Neutrophil (primary cell): ENCODE results near the gene TRPM3.

Experiments used
- H3K27ac ChIP-seq: fragments of 200-600 bp; sonication (generic); 2 replicates; pipeline ENCODE4 v1.5.1; 2016; ENCODE audit warnings: mild to moderate bottlenecking, moderate library complexity
- H3K27me3 ChIP-seq: fragments of 200-600 bp; sonication (generic); 2 replicates; pipeline ENCODE4 v1.6.0; 2016; ENCODE audit warnings: mild to moderate bottlenecking
- H3K36me3 ChIP-seq: fragments of 200-600 bp; sonication (generic); 2 replicates; pipeline ENCODE4 v1.5.1; 2017
- H3K4me1 ChIP-seq, 2 experiments: fragments of 200-600 bp in 1 of 2; sonication (generic) in 1 of 2; 1 replicate in 1 of 2; 2 replicates in 1 of 2; pipeline versions ENCODE4 v1.5.1 to v1.6.1; 2013 to 2016; ENCODE audit warnings: low read depth in 1 of 2, low read length in 1 of 2, mild to moderate bottlenecking in 1 of 2, moderate library complexity in 1 of 2; ENCODE audit not compliant: control insufficient read depth in 1 of 2, insufficient read depth in 1 of 2
- H3K4me3 ChIP-seq, 2 experiments: fragments of 200-600 bp in 1 of 2; sonication (generic) in 1 of 2; 1 replicate in 1 of 2; 2 replicates in 1 of 2; pipeline ENCODE4 v1.5.1; 2013 to 2016; ENCODE audit warnings: low read depth in 1 of 2, low read length in 1 of 2, mild to moderate bottlenecking in 1 of 2, moderate library complexity in 1 of 2
- H3K9me3 ChIP-seq: fragments of 200-600 bp; sonication (generic); 2 replicates; pipeline ENCODE4 v1.5.1; 2016
- TF ChIP-seq, protein P1 (sequence below): fragments of 200-600 bp; sonication (generic); IDR thresholded peaks from 2 replicates; pipeline ENCODE4 v1.5.1; 2016; ENCODE audit warnings: antibody characterized with exemption

Gene TRPM3

DNA sequence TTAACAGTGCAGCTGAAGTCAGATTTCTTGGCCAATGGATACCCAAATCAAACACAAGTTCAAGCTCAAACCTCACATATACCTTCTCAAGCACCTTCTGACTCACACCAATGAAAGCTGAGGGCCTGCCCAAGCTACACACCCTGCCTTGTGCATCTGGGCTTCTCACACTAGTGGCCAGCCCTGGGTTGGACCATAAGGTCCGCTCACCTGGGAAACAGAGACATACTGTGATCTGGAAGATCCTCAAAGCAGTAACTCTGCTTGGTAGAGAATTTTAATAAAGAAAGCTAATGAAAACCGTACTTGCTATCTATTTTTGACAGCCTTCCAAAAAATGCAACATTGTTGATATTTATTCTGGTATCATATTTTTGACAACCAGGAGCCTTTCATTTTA is 7.4 kb upstream of the TRPM3 start:
- no peaks in the 10 kb centered on the region for H3K9me3 ChIP-seq
- no peak overlapping the region for H3K4me3 ChIP-seq
- no peak overlapping the region for H3K27ac ChIP-seq
- no peaks in the 10 kb centered on the region for H3K27me3 ChIP-seq
- no peaks in the 10 kb centered on the region for H3K4me1 ChIP-seq
- TF ChIP-seq, protein P1, sequence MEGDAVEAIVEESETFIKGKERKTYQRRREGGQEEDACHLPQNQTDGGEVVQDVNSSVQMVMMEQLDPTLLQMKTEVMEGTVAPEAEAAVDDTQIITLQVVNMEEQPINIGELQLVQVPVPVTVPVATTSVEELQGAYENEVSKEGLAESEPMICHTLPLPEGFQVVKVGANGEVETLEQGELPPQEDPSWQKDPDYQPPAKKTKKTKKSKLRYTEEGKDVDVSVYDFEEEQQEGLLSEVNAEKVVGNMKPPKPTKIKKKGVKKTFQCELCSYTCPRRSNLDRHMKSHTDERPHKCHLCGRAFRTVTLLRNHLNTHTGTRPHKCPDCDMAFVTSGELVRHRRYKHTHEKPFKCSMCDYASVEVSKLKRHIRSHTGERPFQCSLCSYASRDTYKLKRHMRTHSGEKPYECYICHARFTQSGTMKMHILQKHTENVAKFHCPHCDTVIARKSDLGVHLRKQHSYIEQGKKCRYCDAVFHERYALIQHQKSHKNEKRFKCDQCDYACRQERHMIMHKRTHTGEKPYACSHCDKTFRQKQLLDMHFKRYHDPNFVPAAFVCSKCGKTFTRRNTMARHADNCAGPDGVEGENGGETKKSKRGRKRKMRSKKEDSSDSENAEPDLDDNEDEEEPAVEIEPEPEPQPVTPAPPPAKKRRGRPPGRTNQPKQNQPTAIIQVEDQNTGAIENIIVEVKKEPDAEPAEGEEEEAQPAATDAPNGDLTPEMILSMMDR: no peak
- no peaks in the 10 kb centered on the region for H3K36me3 ChIP-seq

DNA sequence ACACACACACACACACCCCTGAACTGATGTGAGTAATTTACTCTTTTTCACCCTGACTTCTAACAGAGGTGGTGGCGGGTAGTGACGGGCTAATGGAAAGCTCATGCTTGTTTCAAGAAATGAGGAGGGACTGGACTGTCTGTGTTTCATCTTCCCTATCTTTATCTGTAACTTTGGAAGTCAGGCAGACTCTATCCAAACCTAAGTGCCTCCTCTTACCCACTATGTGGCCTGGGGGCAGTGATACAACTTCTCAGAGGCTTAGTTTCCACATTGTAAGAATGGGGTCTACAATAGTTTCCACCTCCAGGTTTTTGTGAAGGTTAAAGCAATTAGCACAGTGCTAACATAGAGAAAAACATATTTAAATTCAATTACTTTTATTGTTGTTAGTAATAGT is 5.9 kb upstream of the TRPM3 start:
- Histone ChIP-seq H3K36me3 (no peaks in the 10 kb centered on the region), H3K4me3 (no peak overlapping the region), H3K27ac (no peak overlapping the region), H3K4me1 (no peaks in the 10 kb centered on the region), H3K9me3 (no peaks in the 10 kb centered on the region), H3K27me3 (no peaks in the 10 kb centered on the region)
- TF ChIP-seq, protein P1: no peak

DNA sequence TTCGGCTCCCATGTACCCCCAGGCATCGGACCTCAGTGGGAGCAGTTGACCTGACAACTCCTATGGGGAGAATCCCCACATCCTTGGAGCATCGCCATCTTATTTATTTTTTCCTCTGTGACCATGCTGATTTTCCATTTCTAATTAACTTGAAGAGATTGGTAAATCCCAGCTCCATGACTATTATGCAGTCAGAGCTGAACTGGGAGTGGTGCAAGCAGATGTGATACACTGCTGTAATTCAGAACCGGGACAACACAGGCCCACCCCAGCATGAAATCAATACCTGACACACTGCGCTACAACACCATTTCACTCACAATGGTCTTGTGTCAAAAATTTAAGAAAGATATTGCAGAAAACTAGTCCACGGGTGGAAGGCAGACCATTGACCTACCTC is 1.0 kb upstream of the TRPM3 start:
- TF ChIP-seq, protein P1: no peak
- no peak overlapping the region for H3K27ac ChIP-seq
- no peaks in the 10 kb centered on the region for H3K36me3 ChIP-seq
- H3K4me1 ChIP-seq: no peaks in the 10 kb centered on the region
- H3K9me3 ChIP-seq: no peaks in the 10 kb centered on the region
- H3K27me3 ChIP-seq: peaks cover 10% of the 10 kb centered on the region
- H3K4me3 ChIP-seq: no peak overlapping the region

DNA sequence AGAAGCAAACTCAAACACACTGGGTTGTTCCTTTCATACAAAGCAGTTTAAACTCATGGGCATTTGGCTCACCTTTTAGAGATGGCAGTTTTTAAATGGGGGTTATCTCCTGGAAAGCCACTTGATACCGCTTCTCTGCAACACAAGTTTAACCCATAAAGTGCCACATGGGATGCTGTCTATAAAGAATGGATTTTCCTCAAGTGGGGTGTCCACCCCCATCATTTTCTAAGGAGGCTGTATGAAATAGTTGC is 528 bp upstream of the TRPM3 start:
- peaks cover 10% of the 10 kb centered on the region for H3K27me3 ChIP-seq
- H3K4me1 ChIP-seq: no peaks in the 10 kb centered on the region
- TF ChIP-seq, protein P1: no peak
- H3K36me3 ChIP-seq: no peaks in the 10 kb centered on the region
- H3K4me3 ChIP-seq: no peak overlapping the region
- no peak overlapping the region for H3K27ac ChIP-seq
- no peaks in the 10 kb centered on the region for H3K9me3 ChIP-seq

DNA sequence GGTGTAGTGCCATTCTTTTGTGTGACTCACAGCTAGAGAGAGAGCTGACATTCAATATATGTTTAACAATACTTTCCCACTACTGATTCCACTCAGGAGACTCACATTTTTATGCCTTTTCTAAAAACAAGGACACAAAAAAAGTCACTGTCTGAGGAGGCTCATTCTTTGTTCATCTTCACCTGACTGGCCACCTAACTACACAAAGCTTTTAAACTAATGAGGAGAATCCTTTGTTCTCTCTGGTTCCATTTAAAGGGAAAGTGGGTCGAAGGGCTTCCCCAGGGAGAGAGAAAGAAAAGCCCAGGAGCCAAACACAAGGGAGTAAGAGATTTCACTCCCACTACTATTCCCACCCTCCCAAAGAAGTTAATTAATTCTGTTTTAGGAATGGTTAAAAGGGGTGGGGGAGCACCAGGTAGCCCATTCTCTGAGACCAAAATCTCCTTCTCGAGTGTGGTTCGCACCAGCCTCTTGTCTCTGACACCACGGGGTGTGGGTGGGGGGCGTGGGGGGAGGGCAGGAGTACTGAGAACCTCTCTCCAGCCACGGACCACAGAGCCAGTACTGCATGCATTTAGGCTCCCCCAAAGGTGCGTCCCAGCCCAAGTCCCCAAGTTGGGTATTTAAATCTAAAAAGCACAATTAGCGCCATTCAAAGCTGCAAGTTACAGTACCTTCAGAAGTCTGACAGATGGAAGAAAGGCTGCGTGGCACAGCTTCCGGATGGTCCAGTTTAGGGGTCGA is 747 bp downstream of the TRPM3 start:
- no peaks in the 10 kb centered on the region for H3K36me3 ChIP-seq
- no peak overlapping the region for H3K4me3 ChIP-seq
- TF ChIP-seq, protein P1: no peak
- peaks cover 10% of the 10 kb centered on the region for H3K27me3 ChIP-seq
- no peaks in the 10 kb centered on the region for H3K9me3 ChIP-seq
- H3K4me1 ChIP-seq: no peaks in the 10 kb centered on the region
- no peak overlapping the region for H3K27ac ChIP-seq

DNA sequence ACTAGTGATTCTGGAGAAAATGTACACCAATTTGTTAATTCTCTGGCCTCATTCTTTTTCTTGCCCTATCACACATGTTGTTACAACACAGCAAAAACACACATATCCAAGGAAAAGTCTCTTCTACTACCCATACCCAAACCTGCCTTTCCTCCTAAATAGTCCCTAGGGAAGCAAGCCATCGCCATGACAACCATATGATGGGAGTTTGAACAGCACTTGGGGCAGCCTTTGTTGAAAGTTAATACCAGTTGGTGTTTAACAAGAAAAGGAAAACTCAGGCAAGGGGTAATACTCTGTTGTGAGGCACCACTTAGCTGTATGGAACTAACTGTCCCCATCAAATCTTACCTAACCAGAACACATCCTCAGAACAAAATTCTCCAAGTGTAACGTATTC is 1.7 kb downstream of the TRPM3 start:
- no peaks in the 10 kb centered on the region for H3K9me3 ChIP-seq
- peaks cover 10% of the 10 kb centered on the region for H3K27me3 ChIP-seq
- H3K36me3 ChIP-seq: no peaks in the 10 kb centered on the region
- H3K4me3 ChIP-seq: no peak overlapping the region
- H3K27ac ChIP-seq: no peak overlapping the region
- no peaks in the 10 kb centered on the region for H3K4me1 ChIP-seq
- TF ChIP-seq, protein P1: no peak
